ENCODE data around the gene SLC28A3. TPM values are rescaled to one million over a fixed set of nuclear protein-coding genes. Genes with fewer than 3 reads are reported as not detected.

Gene SLC28A3
- total and polyA plus RNA-seq, 2 of the 8 experiments (the other 6 are each of a cell fraction or from before 2014, with no cell fraction given): 0.02 TPM; not detected in 1

DNA sequence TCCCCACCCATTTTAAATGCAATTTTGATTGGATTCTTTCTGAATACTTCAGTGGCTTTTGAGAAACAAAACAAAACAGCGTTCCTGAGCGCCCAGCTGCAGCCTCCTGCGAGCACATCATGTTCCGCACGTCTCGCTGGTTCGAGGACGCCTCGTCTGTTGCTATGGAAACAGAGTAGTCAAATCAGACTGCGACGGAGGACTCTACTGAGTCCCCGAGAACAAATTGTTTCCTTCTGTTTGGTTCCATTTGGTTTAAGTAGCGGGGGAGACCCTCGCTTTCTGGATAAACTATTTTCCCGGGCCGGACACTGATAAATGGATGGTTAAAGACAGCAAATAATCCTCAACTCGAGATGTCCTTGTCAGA is 69.0 kb downstream of the SLC28A3 start:
- Histone ChIP-seq H3K56ac (replicated peaks; ENCODE audit: insufficient read length, low read depth, low read length) (no peak overlapping the region), H3K27me3 (replicated peaks in 1 of 4; ENCODE audit: control insufficient read depth in 3 of 4, extremely low read depth in 1 of 4, insufficient read depth in 3 of 4, low read length in 3 of 4) (no peaks in the 10 kb centered on the region; a peak in 3 of 7 replicates), H3K36me3 (ENCODE audit: control insufficient read depth in 2 of 4, insufficient read depth in 4 of 4, low read length in 3 of 4) (no peaks in the 10 kb centered on the region), H4K8ac (ENCODE audit: extremely low read depth, insufficient read depth, low read length) (no peak overlapping the region), H2BK15ac (ENCODE audit: low read length) (no peak overlapping the region), H3K4ac (replicated peaks; ENCODE audit: insufficient read length, low read depth, low read length) (no peak overlapping the region), H2BK120ac (replicated peaks; ENCODE audit: low read depth, low read length) (no peak overlapping the region), H4K5ac (ENCODE audit: insufficient read length, low read depth, low read length) (no peak overlapping the region), H4K20me1 (replicated peaks in 1 of 2; ENCODE audit: control insufficient read depth in 1 of 2, insufficient read depth in 2 of 2, low read length in 2 of 2) (no peaks in the 10 kb centered on the region), H3K23me2 (ENCODE audit: low read depth, low read length) (no peaks in the 10 kb centered on the region), H4K91ac (replicated peaks; ENCODE audit: insufficient read length, low read length) (no peak overlapping the region), H3K14ac (ENCODE audit: insufficient read length) (no peak overlapping the region), H3K4me2 (ENCODE audit: insufficient read depth in 1 of 2, low read depth in 2 of 2, low read length in 2 of 2) (peak overlapping the region; percentile 24 to 67), H3K9me3 (ENCODE audit: insufficient read depth in 2 of 2, low read depth in 1 of 2, low read length in 1 of 2) (no peaks in the 10 kb centered on the region), H3K9ac (replicated peaks in 1 of 4; ENCODE audit: extremely low read depth in 1 of 4, low read depth in 3 of 4, low read length in 3 of 4) (no peak overlapping the region), H3K79me2 (ENCODE audit: control insufficient read depth in 1 of 2, insufficient read depth in 2 of 2, low read length in 2 of 2) (no peaks in the 10 kb centered on the region), H3K4me3 (ENCODE audit: extremely low read depth in 1 of 4, insufficient read depth in 2 of 4, low read depth in 3 of 4, low read length in 4 of 4) (peak overlapping the region in 3 of 4 experiments; percentile 35 to 54 (median 44); a peak in 7 of 8 replicates), H3K27ac (ENCODE audit: low read depth, low read length) (no peak overlapping the region), H2BK5ac (ENCODE audit: low read depth, low read length) (no peak overlapping the region), H3K23ac (ENCODE audit: insufficient read length) (no peak overlapping the region), H2AFZ (ENCODE audit: low read length) (peak overlapping the region; percentile 45), H2BK12ac (ENCODE audit: low read depth, low read length) (no peak overlapping the region), H2BK20ac (ENCODE audit: low read length) (no peak overlapping the region), H3K79me1 (ENCODE audit: low read depth, low read length) (no peaks in the 10 kb centered on the region), H2AK5ac (ENCODE audit: low read depth, low read length) (no peak overlapping the region), H3K4me1 (replicated peaks in 1 of 4; ENCODE audit: control insufficient read depth in 3 of 4, insufficient read depth in 4 of 4, low read length in 3 of 4) (peaks cover 0 to 3% (median 0%) of the 10 kb centered on the region in 4 experiments; a peak in 2 of 7 replicates), H3K18ac (ENCODE audit: extremely low read depth, low read length) (no peak overlapping the region)
- peak; percentile 69 for FAIRE-seq
- 17% methylated on average over 17 of the region's 17 CpGs; no CpG with 5 or more reads in 1 of the 2 experiments for WGBS, 2 experiments (ENCODE audit: extremely low coverage in 1 of 2, insufficient coverage in 1 of 2, insufficient read length in 1 of 2, insufficient replicate concordance in 2 of 2, low coverage in 1 of 2, low lambda C conversion rate in 2 of 2, missing lambda C conversion rate in 1 of 2)
- DNase-seq (ENCODE audit: low read depth in 1 of 2, low spot score in 2 of 2): peak in 1 of 2 experiments; percentile 63
- CTCF ChIA-PET (ENCODE audit: partially characterized antibody): interaction anchor here (1.1 to 1.9 kb wide), 2 partner anchors 10 to 32 kb away, joined by 3 to 4 read pairs; no protein-coding TSS in a partner anchor
- POLR2A ChIA-PET (ENCODE audit: partially characterized antibody): no interaction called here
- TF ChIP-seq RBBP5 (IDR thresholded peaks at IDR 0.05; ENCODE audit: borderline replicate concordance, low read depth, low read length) (no peak), RXRA (IDR thresholded peaks at IDR 0.05; ENCODE audit: insufficient read depth, low read depth, low read length) (no peak), TCF12 (IDR thresholded peaks at IDR 0.05; ENCODE audit: low read depth, low read length) (no peak), RFX5 (IDR thresholded peaks at IDR 0.05; ENCODE audit: borderline replicate concordance, low read depth, low read length) (no peak), E2F6 (IDR thresholded peaks at IDR 0.05) (no peak), SIX5 (IDR thresholded peaks at IDR 0.05; ENCODE audit: low read depth, low read length) (no peak), SIN3A (conservative IDR thresholded peaks at IDR 0.05 in 1 of 2, IDR thresholded peaks at IDR 0.05 in 1 of 2; ENCODE audit: low read depth in 1 of 2, low read length in 2 of 2) (peak; percentile 52 to 97; a peak in 2 of 4 replicates), POLR2A (IDR thresholded peaks at IDR 0.05; ENCODE audit: control extremely low read depth in 1 of 2, low read depth in 2 of 2, low read length in 2 of 2) (no peak), CREB1 (IDR thresholded peaks at IDR 0.05) (peak; percentile 57), SAP30 (IDR thresholded peaks at IDR 0.05; ENCODE audit: insufficient read depth, insufficient replicate concordance, low read length) (peak; percentile 73), SIRT6 (IDR thresholded peaks at IDR 0.05; ENCODE audit: low read length) (no peak), TAF1 (IDR thresholded peaks at IDR 0.05; ENCODE audit: low read depth, low read length) (no peak), POLR2AphosphoS5 (IDR thresholded peaks at IDR 0.05; ENCODE audit: low read depth, low read length) (no peak), CTBP2 (IDR thresholded peaks at IDR 0.05; ENCODE audit: borderline replicate concordance, insufficient read depth, insufficient read length, low read length) (no peak)
